HepG2 (cell line): ENCODE measurements around the gene MVP. TPM values are rescaled to one million over a fixed set of nuclear protein-coding genes. Genes with fewer than 3 reads are reported as not detected.

ENCODE experiments used
- ATAC-seq: fragments of 200-7000 bp; cut with Tn5 transposase; 3 replicates; pipeline ENCODE4 v1.9.1; 2020; ENCODE audit warnings: mild to moderate bottlenecking, moderate library complexity
- BruUV-seq: library from RNA; stranded (reverse); fragments of 400-500 nt; replicated peaks from 2 replicates; lab custom pipeline; 2021; lab: Mats Ljungman, UMichigan
- CTCF ChIA-PET: fragments of 300-600 bp; formaldehyde crosslinking; extraction: SDS; loops from one replicate; lab custom pipeline; 2021; ENCODE audit warnings: low total read pairs, inconsistent platforms, low intra/inter-chr PET ratio; lab: Yijun Ruan, JAX
- POLR2A ChIA-PET: fragments of 350-600 bp; sonication (Branson Sonifier 250); formaldehyde crosslinking; loops from one replicate; lab custom pipeline; 2020; ENCODE audit warnings: antibody characterized with exemption, inconsistent platforms; lab: Yijun Ruan, JAX
- DNase-seq: peaks from one replicate; pipeline ENCODE4 v3.0.0-alpha.2; 2015; ENCODE audit warnings: low spot score
- FAIRE-seq: peaks from 3 replicates; lab custom pipeline; 2011; peaks lifted over from hg19 to GRCh38; lab: Jason Lieb, UNC
- H2AFZ ChIP-seq: one replicate; pipeline ENCODE4 v1.6.1; 2011; ENCODE audit warnings: low read length, inconsistent platforms
- H3K27ac ChIP-seq: fragments of 300-600 bp; 3 replicates; pipeline ENCODE4 v1.8.0; 2011; ENCODE audit warnings: mixed run types, mild to moderate bottlenecking, mixed read lengths, low read length, inconsistent platforms; ENCODE audit not compliant: insufficient read depth; ENCODE audit errors: extremely low read length
- H3K27me3 ChIP-seq, 2 experiments: fragments of 200-600 bp in 1 of 2; 2 replicates in 1 of 2; 3 replicates in 1 of 2; pipeline versions ENCODE4 v1.6.0 to v1.8.0; 2011; ENCODE audit warnings: low read length in 2 of 2, mild to moderate bottlenecking in 2 of 2, moderate library complexity in 2 of 2, inconsistent platforms in 1 of 2; ENCODE audit not compliant: insufficient read depth in 2 of 2, control insufficient read depth in 1 of 2
- H3K36me3 ChIP-seq, 2 experiments: fragments of 200-600 bp in 1 of 2; replicated peaks in 1 of 2; 2 replicates in 1 of 2; 3 replicates in 1 of 2; pipeline versions ENCODE4 v1.5.1 to v1.8.0; 2011; ENCODE audit warnings: low read length in 2 of 2, inconsistent platforms in 1 of 2; ENCODE audit not compliant: insufficient read depth in 2 of 2, control insufficient read depth in 1 of 2
- H3K4me1 ChIP-seq: 2 replicates; pipeline ENCODE4 v1.5.1; 2012; ENCODE audit warnings: low read length, inconsistent platforms; ENCODE audit not compliant: insufficient read depth
- H3K4me2 ChIP-seq: 2 replicates; pipeline ENCODE4 v1.6.0; 2011; ENCODE audit warnings: low read depth, low read length, inconsistent platforms
- H3K4me3 ChIP-seq, 3 experiments: fragments of 200-600 bp in 1 of 3; sonication (generic), shearing (Covaris generic) in 1 of 3; replicated peaks in 1 of 3; 2 replicates each; pipeline ENCODE4 v1.5.1; 2011 to 2016; ENCODE audit warnings: low read length in 3 of 3, inconsistent platforms in 2 of 3, low read depth in 2 of 3, mild to moderate bottlenecking in 2 of 3, control low read depth in 1 of 3, mixed read lengths in 1 of 3; ENCODE audit not compliant: insufficient read depth in 1 of 3
- H3K79me2 ChIP-seq: one replicate; pipeline ENCODE4 v1.6.1; 2011; ENCODE audit warnings: low read length, inconsistent platforms; ENCODE audit not compliant: insufficient read depth
- H3K9ac ChIP-seq: 2 replicates; pipeline ENCODE4 v1.6.0; 2011; ENCODE audit warnings: mild to moderate bottlenecking, low read depth, low read length, inconsistent platforms; ENCODE audit not compliant: insufficient read depth
- H3K9me3 ChIP-seq: 2 replicates; pipeline ENCODE4 v1.5.1; 2012; ENCODE audit warnings: mild to moderate bottlenecking, low read length
- H4K20me1 ChIP-seq: 2 replicates; pipeline ENCODE4 v1.6.0; 2011; ENCODE audit warnings: inconsistent platforms, mild to moderate bottlenecking, low read length, moderate library complexity; ENCODE audit not compliant: insufficient read depth
- BRCA1 ChIP-seq: sonication (generic); formaldehyde crosslinking; IDR thresholded peaks from 2 replicates; pipeline ENCODE4 v1.4.0; 2020; ENCODE audit warnings: missing genetic modification reagents
- DPF2 ChIP-seq: sonication (generic); formaldehyde crosslinking; IDR thresholded peaks from 2 replicates; pipeline ENCODE4 v1.4.0; 2020; ENCODE audit warnings: mild to moderate bottlenecking, low read depth, missing genetic modification reagents, borderline replicate concordance
- E2F5 ChIP-seq: sonication (generic); formaldehyde crosslinking; conservative IDR thresholded peaks from 2 replicates; pipeline ENCODE4 v1.4.0; 2020; ENCODE audit warnings: missing genetic modification reagents
- HBP1 ChIP-seq: IDR thresholded peaks from 2 replicates; pipeline ENCODE4 v1.6.1; 2016; ENCODE audit warnings: low read depth, control low read depth
- HMGA1 ChIP-seq: sonication (generic); formaldehyde crosslinking; conservative IDR thresholded peaks from 2 replicates; pipeline ENCODE4 v1.4.0; 2020; ENCODE audit warnings: missing genetic modification reagents
- HNRNPL ChIP-seq: fragments of 200-400 bp; formaldehyde crosslinking; IDR thresholded peaks from 2 replicates; pipeline ENCODE4 v1.6.1; 2017; ENCODE audit warnings: mild to moderate bottlenecking, low read depth, low read length
- KDM3A ChIP-seq: IDR thresholded peaks from 2 replicates; pipeline ENCODE4 v1.6.1; 2018; ENCODE audit warnings: low read depth, missing compliant biosample characterization
- RBM22 ChIP-seq: fragments of 200-400 bp; formaldehyde crosslinking; optimal IDR thresholded peaks from 2 replicates; pipeline ENCODE3; 2017; ENCODE audit warnings: mild to moderate bottlenecking, low read length, moderate library complexity
- ZNF124 ChIP-seq: sonication (generic); formaldehyde crosslinking; IDR thresholded peaks from 2 replicates; pipeline ENCODE4 v1.4.0; 2020; ENCODE audit warnings: missing genetic modification reagents
- WGBS: methylation state at CpG from one replicate; pipeline ENCODE4 v1.1.6; 2017; ENCODE audit warnings: low lambda C conversion rate; 5-methylcytosine and 5-hydroxymethylcytosine counted together
- in situ Hi-C: cut with HindIII; loops from 2 replicates; pipeline ENCODE4 v1.10.0; 2017; ENCODE audit warnings: low pct_unique_long_range_greater_than_20kb; ENCODE audit not compliant: extremely low pct_ligation_motif_present
- intact Hi-C: fragments of 100-400 bp; cut with micrococcal nuclease; formaldehyde crosslinking; loops from one replicate; pipeline ENCODE4 v1.10.0; 2022; ENCODE audit not compliant: unreplicated experiment
- polyA plus RNA-seq, 8 experiments: library from polyadenylated mRNA; depleted of rRNA in 3 of 8; stranded (reverse) in 7 of 8; unstranded in 1 of 8; fragments of >200 nt; fragmentation: Illumina TruSeq in 4 of 8; extraction: Trizol in 4 of 8; gene quantifications; 2 replicates each; pipeline versions ENCODE4 v1.2.1 to v1.2.3, GENCODE V29; 2011 to 2016; ENCODE audit warnings: low read depth in 4 of 8, missing spikeins in 1 of 8, mixed read lengths in 1 of 8; ENCODE audit not compliant: insufficient read depth in 1 of 8
- total RNA-seq, 5 experiments: library from RNA; depleted of rRNA; stranded (reverse); fragments of >200 nt; fragmentation: Illumina TruSeq; extraction: Trizol; gene quantifications; 2 replicates each; pipeline ENCODE4 v1.2.3, GENCODE V29; 2016; ENCODE audit warnings: low read depth in 1 of 5

Gene MVP
- total and polyA plus RNA-seq, 2 of the 13 experiments (the other 11 are each of a cell fraction or from before 2014, with no cell fraction given) = 22.9 to 43.5 TPM

GRCh38 chr16:29837841-29838240 is 17.6 kb downstream of the MVP start:
- CTCF ChIA-PET = no interaction called here
- no peaks in the 10 kb centered on the region for H3K79me2 ChIP-seq
- no peak for FAIRE-seq
- peaks cover 5 to 13% of the 10 kb centered on the region in 2 experiments; a peak in 4 of 5 replicates for H3K36me3 ChIP-seq
- H3K27me3 ChIP-seq = no peaks in the 10 kb centered on the region
- DNase-seq = no peak
- no peaks in the 10 kb centered on the region for H3K9me3 ChIP-seq
- H3K4me1 ChIP-seq = no peaks in the 10 kb centered on the region
- no peak overlapping the region for H3K4me3 ChIP-seq
- in situ Hi-C loops = no loop called here
- no peak overlapping the region for H3K4me2 ChIP-seq
- no peaks in the 10 kb centered on the region for H4K20me1 ChIP-seq
- H3K27ac ChIP-seq = no peak overlapping the region
- BruUV-seq = no TSS peak
- intact Hi-C loops = no loop called here
- no peak for ATAC-seq
- no peak overlapping the region for H2AFZ ChIP-seq
- POLR2A ChIA-PET = interaction anchor here (1.3 to 2.0 kb wide), 2 partner anchors 8 to 13 kb away, joined by 3 to 7 read pairs; no protein-coding TSS in a partner anchor
- TF ChIP-seq HNRNPL (no peak), RBM22 (no peak), HBP1 (CRISPR knock-in tag) (no peak), KDM3A (CRISPR knock-in tag) (no peak), E2F5 (no peak), BRCA1 (CRISPR knock-in tag) (no peak), ZNF124 (CRISPR knock-in tag) (no peak), HMGA1 (CRISPR knock-in tag) (no peak), DPF2 (CRISPR knock-in tag) (no peak)
- H3K9ac ChIP-seq = no peak overlapping the region
- WGBS = 98% methylated on average over 5 of the region's 5 CpGs
